ENCODE results near the gene PIAS1. TPM values are rescaled to one million over a fixed set of nuclear protein-coding genes. Genes with fewer than 3 reads are reported as not detected.

PIAS1 gene
- total RNA-seq, 1 donor from 2014 or later: 71.6 TPM

GRCh38 chr15:68177742-68178141, 123.6 kb downstream of the PIAS1 start:
- no peaks in the 10 kb centered on the region for H3K9me3 Mint-ChIP-seq (ENCODE audit: low read depth)
- H3K36me3 Mint-ChIP-seq (ENCODE audit: insufficient read depth): peaks cover 14% of the 10 kb centered on the region
- no peaks in the 10 kb centered on the region for H3K27me3 Mint-ChIP-seq
- no peak for DNase-seq (ENCODE audit: low spot score, unreplicated experiment)
- no peak overlapping the region for H3K27ac Mint-ChIP-seq
- no peak overlapping the region for H3K4me3 Mint-ChIP-seq (ENCODE audit: low read depth)
- TF ChIP-seq CTCF (IDR thresholded peaks at IDR 0.05; ENCODE audit: unreplicated experiment): no peak
- no peaks in the 10 kb centered on the region for H3K4me1 Mint-ChIP-seq (ENCODE audit: low read depth)

DNA sequence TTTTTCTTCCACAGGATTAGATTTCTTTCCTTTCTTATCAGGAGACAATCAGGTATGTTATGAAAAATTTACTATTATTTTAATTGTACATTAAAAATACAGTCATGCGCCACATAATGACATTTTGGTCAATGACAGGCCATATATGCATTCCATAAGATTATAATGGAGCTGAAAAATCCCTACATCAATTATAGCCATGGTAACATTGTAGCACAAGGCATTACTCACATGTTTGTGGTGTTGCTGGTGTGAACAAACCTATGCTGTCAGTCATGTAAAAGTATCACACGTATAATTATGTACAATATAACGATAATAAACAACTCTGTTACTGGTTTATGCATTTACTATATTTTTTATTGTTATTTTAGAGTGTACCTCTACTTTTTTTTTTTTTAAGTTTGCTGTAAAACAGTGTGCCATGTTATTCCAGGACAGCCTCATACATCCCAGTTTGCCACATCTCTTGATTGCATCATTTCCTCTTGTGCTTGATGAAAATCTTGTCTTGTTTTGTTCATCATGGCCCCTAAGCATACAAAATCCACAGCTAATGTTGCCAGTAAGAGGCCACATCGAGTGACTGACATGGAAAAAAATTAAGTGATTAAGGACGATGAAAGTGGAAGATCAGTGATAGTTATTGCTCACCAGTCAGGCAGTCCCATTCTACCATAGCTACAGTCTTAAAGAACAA, 129.7 kb downstream of the PIAS1 start:
- Mint-ChIP-seq H3K27me3 (no peaks in the 10 kb centered on the region), H3K4me3 (ENCODE audit: low read depth) (no peak overlapping the region), H3K27ac (no peak overlapping the region), H3K9me3 (ENCODE audit: low read depth) (no peaks in the 10 kb centered on the region), H3K36me3 (ENCODE audit: insufficient read depth) (peaks cover 30% of the 10 kb centered on the region), H3K4me1 (ENCODE audit: low read depth) (no peaks in the 10 kb centered on the region)
- no peak for TF ChIP-seq CTCF (IDR thresholded peaks at IDR 0.05; ENCODE audit: unreplicated experiment)
- DNase-seq (ENCODE audit: low spot score, unreplicated experiment): no peak

GRCh38 chr15:68184616-68185480, 130.7 kb downstream of the PIAS1 start:
- no peaks in the 10 kb centered on the region for H3K9me3 Mint-ChIP-seq (ENCODE audit: low read depth)
- H3K36me3 Mint-ChIP-seq (ENCODE audit: insufficient read depth): peaks cover 32% of the 10 kb centered on the region
- H3K4me1 Mint-ChIP-seq (ENCODE audit: low read depth): no peaks in the 10 kb centered on the region
- H3K4me3 Mint-ChIP-seq (ENCODE audit: low read depth): no peak overlapping the region
- no peak overlapping the region for H3K27ac Mint-ChIP-seq
- no peak for DNase-seq (ENCODE audit: low spot score, unreplicated experiment)
- no peaks in the 10 kb centered on the region for H3K27me3 Mint-ChIP-seq
- TF ChIP-seq CTCF (IDR thresholded peaks at IDR 0.05; ENCODE audit: unreplicated experiment): no peak

DNA sequence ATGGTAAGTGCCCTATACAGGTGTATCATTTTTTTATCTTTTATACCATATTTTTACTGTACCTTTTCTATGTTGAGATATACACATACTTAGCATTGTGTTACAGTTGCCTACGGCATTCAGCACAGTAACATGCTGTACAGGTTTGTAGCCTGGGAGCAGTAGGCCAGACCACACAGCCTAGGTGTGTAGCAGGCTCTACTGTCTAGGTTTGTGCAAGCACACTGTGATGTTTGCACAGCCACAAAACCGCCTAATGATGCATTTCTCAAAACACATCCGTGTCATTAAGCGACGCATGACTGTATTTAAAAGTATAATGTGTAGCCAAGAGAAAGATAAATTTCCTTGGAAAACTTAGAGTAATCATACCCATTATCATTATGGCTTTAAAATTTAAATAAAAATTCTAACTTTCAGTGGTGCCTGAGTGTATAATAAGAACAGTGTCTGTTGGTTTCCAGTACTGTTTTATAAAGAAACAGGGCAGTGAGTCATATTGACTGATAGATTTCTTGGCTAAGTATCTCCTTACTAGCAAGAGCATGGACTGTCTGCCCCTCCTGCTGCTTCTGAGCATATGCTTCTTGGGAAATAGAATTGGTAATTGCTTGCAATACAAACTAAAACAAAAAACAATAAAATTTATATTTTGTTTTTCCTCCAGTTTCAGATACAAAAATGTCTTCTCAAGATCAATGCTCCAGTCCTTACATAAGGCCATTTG, 132.7 kb downstream of the PIAS1 start:
- Mint-ChIP-seq H3K9me3 (ENCODE audit: low read depth) (no peaks in the 10 kb centered on the region), H3K27ac (no peak overlapping the region), H3K36me3 (ENCODE audit: insufficient read depth) (peaks cover 26% of the 10 kb centered on the region), H3K27me3 (no peaks in the 10 kb centered on the region), H3K4me1 (ENCODE audit: low read depth) (no peaks in the 10 kb centered on the region), H3K4me3 (ENCODE audit: low read depth) (no peak overlapping the region)
- TF ChIP-seq CTCF (IDR thresholded peaks at IDR 0.05; ENCODE audit: unreplicated experiment): no peak
- DNase-seq (ENCODE audit: low spot score, unreplicated experiment): no peak

DNA sequence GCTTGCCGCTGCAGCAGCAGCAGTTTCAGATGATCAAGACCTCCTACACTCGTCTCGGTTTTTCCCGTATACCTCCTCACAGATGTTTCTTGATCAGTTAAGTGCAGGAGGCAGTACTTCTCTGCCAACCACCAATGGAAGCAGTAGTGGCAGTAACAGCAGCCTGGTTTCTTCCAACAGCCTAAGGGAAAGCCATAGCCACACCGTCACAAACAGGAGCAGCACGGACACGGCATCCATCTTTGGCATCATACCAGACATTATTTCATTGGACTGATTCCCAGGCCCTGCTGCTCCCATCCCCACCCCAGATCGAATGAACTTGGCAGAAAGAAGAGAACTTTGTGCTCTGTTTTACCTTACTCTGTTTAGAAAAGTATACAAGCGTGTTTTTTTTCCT, 133.4 kb downstream of the PIAS1 start:
- DNase-seq (ENCODE audit: low spot score, unreplicated experiment): no peak
- Mint-ChIP-seq H3K27me3 (no peaks in the 10 kb centered on the region), H3K27ac (no peak overlapping the region), H3K4me1 (ENCODE audit: low read depth) (no peaks in the 10 kb centered on the region), H3K36me3 (ENCODE audit: insufficient read depth) (peaks cover 27% of the 10 kb centered on the region), H3K9me3 (ENCODE audit: low read depth) (no peaks in the 10 kb centered on the region), H3K4me3 (ENCODE audit: low read depth) (no peak overlapping the region)
- no peak for TF ChIP-seq CTCF (IDR thresholded peaks at IDR 0.05; ENCODE audit: unreplicated experiment)
